Lower lobe of right lung (tissue), 2 donors: ENCODE data around the gene TREH. TPM values are rescaled to one million over a fixed set of nuclear protein-coding genes. Genes with fewer than 3 reads are reported as not detected.

ENCODE experiments used
- ATAC-seq, 2 donors: fragments of 200-7000 bp; cut with Tn5 transposase; one replicate each; pipeline ENCODE4 v1.9.1; 2020 to 2022; ENCODE audit warnings: mild to moderate bottlenecking in 2 of 2, moderate library complexity in 2 of 2
- DNase-seq: peaks from one replicate; pipeline ENCODE4 v3.0.0-alpha.2; 2020
- H3K27ac ChIP-seq: fragments of 200-600 bp; one replicate; pipeline ENCODE4 v1.8.0; 2022
- H3K27me3 ChIP-seq: fragments of 200-600 bp; one replicate; pipeline ENCODE4 v1.8.0; 2022; ENCODE audit warnings: low read depth
- H3K36me3 ChIP-seq: fragments of 200-600 bp; one replicate; pipeline ENCODE4 v1.8.0; 2022; ENCODE audit warnings: mild to moderate bottlenecking
- H3K4me1 ChIP-seq: fragments of 200-600 bp; one replicate; pipeline ENCODE4 v1.8.0; 2022
- H3K4me3 ChIP-seq: fragments of 200-600 bp; one replicate; pipeline ENCODE4 v1.8.0; 2022; ENCODE audit warnings: mild to moderate bottlenecking
- H3K9me3 ChIP-seq: fragments of 200-600 bp; one replicate; pipeline ENCODE4 v1.8.0; 2022
- intact Hi-C: fragments of 100-400 bp; cut with DNase I; formaldehyde crosslinking; loops from one replicate; pipeline ENCODE4 v1.11.0; 2022
- total RNA-seq: library from RNA; stranded (reverse); fragmentation: NEBNext Ultra II Directional; extraction: Animal tissue kit (Norgen Biotek cat#: 25700); gene quantifications from one replicate; pipeline ENCODE4 v1.2.1, GENCODE V29; 2021
- TF ChIP-seq, protein P1 (sequence below): fragments of 200-600 bp; IDR thresholded peaks from one replicate; pipeline ENCODE4 v1.8.0; 2022; ENCODE audit warnings: antibody characterized with exemption, mild to moderate bottlenecking
- donor health status: DM: no; HTN: yes; CAD: no; lungs with severe emphysema.

Gene TREH
- total RNA-seq, 1 donor from 2014 or later: 0.30 TPM

DNA sequence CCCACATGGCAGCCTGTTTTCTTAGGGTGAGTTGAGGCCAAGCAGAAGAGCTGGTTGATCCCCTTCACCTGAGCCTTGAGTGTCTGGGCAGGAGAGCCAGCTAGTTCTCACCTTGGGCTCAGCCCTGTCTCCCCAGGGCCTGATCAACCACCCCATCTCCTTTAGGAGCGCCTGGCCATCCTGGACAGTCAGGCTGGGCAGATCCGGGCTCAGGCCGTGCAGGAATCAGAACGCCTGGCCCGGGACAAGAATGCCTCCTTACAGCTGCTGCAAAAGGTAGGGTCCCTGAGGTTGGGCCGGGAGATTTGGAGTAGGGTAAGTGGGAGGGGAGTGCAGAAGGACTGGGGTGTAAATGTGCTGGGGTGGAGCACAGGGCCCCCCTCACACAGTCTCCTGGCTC, 40.7 kb downstream of the TREH start:
- no peak for DNase-seq

DNA sequence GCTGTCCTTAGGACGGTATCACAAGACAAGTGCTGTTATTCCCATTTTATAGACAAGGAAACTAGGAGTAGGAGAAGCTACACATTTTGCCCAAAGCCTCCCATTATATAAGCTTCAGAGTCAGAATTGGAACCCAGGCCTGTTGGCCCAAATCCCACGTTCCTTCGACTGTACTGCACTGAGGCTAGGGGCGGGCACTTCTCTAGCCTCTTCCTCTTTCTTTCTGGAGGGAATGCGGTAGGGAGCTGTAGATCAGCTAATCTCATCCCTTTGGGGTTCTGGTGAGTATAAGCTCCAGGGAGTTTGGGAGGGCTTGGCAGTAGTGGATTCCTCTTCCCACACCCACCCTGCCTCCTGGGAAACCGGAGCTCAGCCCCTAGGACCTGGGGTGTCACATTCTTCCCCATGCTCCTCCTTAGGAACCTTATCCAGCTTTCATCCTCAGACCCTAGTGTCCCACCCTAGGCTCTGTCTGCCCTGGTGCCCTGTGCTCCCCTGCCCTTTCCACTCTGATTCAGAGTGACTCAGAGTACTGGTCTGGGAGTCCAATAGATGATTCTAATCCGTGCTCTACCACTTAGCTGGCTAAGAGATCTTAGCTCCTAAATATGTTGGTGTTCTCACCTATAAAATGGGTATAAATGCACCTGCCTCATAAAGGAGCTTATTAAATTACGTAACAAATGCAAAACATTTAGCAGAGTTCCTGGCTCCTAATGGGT, 42.7 kb downstream of the TREH start:
- TF ChIP-seq, protein P1, sequence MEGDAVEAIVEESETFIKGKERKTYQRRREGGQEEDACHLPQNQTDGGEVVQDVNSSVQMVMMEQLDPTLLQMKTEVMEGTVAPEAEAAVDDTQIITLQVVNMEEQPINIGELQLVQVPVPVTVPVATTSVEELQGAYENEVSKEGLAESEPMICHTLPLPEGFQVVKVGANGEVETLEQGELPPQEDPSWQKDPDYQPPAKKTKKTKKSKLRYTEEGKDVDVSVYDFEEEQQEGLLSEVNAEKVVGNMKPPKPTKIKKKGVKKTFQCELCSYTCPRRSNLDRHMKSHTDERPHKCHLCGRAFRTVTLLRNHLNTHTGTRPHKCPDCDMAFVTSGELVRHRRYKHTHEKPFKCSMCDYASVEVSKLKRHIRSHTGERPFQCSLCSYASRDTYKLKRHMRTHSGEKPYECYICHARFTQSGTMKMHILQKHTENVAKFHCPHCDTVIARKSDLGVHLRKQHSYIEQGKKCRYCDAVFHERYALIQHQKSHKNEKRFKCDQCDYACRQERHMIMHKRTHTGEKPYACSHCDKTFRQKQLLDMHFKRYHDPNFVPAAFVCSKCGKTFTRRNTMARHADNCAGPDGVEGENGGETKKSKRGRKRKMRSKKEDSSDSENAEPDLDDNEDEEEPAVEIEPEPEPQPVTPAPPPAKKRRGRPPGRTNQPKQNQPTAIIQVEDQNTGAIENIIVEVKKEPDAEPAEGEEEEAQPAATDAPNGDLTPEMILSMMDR: no peak
- no peak overlapping the region for H3K27ac ChIP-seq
- H3K36me3 ChIP-seq: peaks cover 72% of the 10 kb centered on the region
- DNase-seq: no peak
- H3K4me1 ChIP-seq: peaks cover 35% of the 10 kb centered on the region
- no peaks in the 10 kb centered on the region for H3K9me3 ChIP-seq
- no peak overlapping the region for H3K4me3 ChIP-seq
- intact Hi-C loops: no loop called here
- ATAC-seq: no peak
- H3K27me3 ChIP-seq: no peaks in the 10 kb centered on the region

More for the DNA sequence above, 40.7 kb downstream of the TREH start:
- no peaks in the 10 kb centered on the region for H3K9me3 ChIP-seq
- H3K4me1 ChIP-seq: peaks cover 20% of the 10 kb centered on the region
- intact Hi-C loops: no loop called here
- H3K36me3 ChIP-seq: peaks cover 83% of the 10 kb centered on the region
- TF ChIP-seq, protein P1: no peak
- no peak overlapping the region for H3K4me3 ChIP-seq
- ATAC-seq: no peak
- no peaks in the 10 kb centered on the region for H3K27me3 ChIP-seq
- H3K27ac ChIP-seq: no peak overlapping the region

DNA sequence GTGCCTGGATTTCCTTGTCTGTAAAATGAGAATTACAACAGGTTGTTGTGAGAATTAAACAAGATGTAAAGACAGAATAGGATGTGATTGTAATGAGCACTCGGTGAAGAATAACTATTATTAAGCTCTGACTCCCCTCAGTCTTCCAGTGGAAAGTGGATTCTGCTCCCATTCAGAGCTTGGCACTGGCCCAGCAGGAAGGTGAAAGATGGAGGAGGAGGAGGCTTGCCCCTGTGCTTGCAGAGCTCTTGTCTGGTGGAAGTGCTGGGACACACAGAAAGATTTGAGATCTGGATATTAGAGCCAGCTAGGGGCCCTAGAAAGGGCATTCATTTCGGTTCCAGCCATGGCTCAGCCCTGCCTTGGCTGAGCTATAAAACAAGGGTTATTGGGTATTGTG, 43.8 kb downstream of the TREH start:
- peaks cover 45% of the 10 kb centered on the region for H3K4me1 ChIP-seq
- no peak for DNase-seq
- H3K36me3 ChIP-seq: peaks cover 71% of the 10 kb centered on the region
- H3K27me3 ChIP-seq: no peaks in the 10 kb centered on the region
- TF ChIP-seq, protein P1: no peak
- intact Hi-C loops: no loop called here
- no peak for ATAC-seq
- H3K9me3 ChIP-seq: no peaks in the 10 kb centered on the region
- H3K4me3 ChIP-seq: no peak overlapping the region
- peak overlapping the region; percentile 76 for H3K27ac ChIP-seq

DNA sequence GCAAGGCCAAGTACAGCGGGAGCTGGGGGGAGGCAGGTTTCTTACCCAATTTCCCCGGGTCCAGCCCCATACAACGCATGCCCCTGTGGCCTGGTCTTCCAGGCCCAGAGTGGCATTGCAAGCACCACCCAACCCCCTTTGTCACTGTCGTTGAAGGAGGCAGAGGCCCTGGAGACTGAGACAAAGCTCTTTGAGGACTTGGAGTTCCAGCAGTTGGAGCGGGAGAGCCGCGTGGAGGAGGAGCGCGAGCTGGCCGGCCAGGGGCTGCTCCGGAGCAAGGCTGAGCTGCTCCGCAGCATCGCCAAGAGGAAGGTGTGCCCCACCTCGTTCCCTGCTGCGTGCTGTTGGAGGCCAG, 44.2 kb downstream of the TREH start:
- H3K4me1 ChIP-seq: peaks cover 50% of the 10 kb centered on the region
- peak; percentile 32 to 60 for ATAC-seq
- H3K27me3 ChIP-seq: no peaks in the 10 kb centered on the region
- DNase-seq: no peak
- intact Hi-C loops: no loop called here
- peaks cover 69% of the 10 kb centered on the region for H3K36me3 ChIP-seq
- peak overlapping the region; percentile 34 for H3K4me3 ChIP-seq
- TF ChIP-seq, protein P1: no peak
- no peaks in the 10 kb centered on the region for H3K9me3 ChIP-seq
- peak overlapping the region; percentile 76 for H3K27ac ChIP-seq

DNA sequence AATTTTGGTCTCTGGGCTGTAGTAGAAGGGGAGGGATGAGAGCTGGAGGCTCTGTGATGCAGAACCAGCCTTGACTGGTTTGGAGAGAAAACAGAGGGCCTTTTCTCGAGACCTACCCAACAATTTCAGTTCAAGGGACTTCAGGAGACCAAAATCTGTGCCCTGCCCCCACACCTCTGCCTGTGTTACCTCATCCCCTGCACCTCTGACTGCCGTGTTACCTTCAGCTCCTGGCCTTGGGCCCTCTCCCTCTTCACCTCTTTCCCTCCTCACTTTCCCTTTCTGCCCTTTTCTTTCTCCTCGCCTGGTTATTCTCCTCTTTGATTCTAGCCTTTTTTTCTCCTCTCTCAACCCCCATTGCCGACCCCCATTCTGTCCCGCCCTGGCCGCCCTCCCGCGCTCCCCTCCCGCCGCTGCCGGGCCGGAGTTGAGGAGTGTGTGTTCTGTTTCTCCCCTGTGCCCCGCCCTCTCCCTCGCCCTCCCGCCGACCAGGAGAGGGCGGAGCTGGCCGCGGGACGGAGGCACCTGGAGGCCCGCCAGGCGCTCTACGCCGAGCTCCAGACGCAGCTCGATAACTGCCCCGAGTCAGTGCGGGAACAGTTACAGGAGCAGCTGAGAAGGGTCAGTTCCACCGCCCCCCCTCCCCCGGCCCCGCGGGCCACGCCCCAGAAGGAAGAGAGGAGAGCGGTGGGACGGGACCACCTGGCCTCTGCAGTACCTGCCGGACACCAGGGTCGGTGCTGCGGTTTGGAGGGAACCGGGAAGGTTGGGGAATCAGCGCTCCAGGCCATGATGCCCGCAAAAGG, 44.8 kb downstream of the TREH start:
- intact Hi-C loops: no loop called here
- ATAC-seq (peak; percentile 89 to 92), DNase-seq (peak; percentile 85)
- no peaks in the 10 kb centered on the region for H3K9me3 ChIP-seq
- TF ChIP-seq, protein P1: peak; percentile 23
- H3K27me3 ChIP-seq: no peaks in the 10 kb centered on the region
- peak overlapping the region; percentile 76 for H3K27ac ChIP-seq
- peak overlapping the region; percentile 34 for H3K4me3 ChIP-seq
- peaks cover 55% of the 10 kb centered on the region for H3K4me1 ChIP-seq
- peaks cover 63% of the 10 kb centered on the region for H3K36me3 ChIP-seq
